Measurements from ENCODE around the gene PVR.
"Not testable (repeated sequence)": the region's sequence is repeated elsewhere in the genome, so short reads cannot be mapped to it uniquely, and the experiment has no call there.

The PVR gene

DNA sequence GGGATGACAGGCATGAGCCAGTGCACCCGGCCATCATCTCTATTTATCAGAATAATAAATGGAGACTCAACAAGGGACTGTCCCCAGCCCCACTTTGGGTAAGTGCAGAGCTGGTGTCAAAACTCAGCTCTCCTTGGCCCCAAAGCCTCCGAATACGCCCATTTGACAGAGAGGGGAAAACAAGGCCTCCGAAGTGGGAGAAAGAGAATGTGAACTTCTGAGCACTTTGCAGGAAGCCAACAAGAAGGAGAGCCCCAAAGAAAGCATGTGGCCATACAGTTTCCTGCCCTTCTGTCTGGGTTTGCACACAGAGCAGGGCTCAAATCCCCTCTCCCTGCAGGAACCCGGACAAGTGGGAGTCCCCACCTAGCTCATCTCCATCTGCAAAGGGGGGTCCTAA is 56.8 kb downstream of the PVR start:
- no peak for DNase-seq (ENCODE audit: low spot score)

GRCh38 chr19:44701228-44701627 is 57.5 kb downstream of the PVR start:
- DNase-seq (ENCODE audit: low spot score), result no peak

DNA sequence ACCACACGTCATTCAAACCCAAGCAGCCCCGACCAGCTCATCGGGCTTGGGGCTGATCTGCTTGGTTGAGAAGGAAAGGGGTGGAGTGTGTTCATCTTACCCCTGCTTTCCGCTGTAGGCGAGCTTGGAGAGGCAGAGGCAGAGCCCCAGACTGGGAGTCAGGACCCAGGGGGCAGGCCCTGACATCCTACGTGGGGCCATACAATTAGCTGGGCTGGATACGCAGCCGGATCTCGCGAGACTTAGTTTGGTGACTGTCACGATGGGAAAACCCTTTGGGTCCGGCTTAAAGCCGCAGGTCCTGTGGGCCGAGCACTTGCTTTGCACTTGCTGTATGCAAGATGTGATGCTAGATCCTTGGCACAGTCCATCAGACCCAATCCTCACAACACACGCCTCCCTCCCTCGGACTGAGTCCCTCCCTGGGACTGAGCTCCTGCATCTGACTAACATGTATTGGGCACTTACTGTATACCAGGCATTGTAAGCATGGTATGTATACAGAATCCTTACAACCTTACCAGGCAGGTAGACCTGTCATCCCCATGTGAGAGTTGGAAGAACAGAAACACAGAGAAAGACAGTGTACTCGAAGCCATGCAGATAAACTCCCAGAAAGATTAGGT is 59.0 kb downstream of the PVR start:
- no peak for DNase-seq (ENCODE audit: low spot score)

DNA sequence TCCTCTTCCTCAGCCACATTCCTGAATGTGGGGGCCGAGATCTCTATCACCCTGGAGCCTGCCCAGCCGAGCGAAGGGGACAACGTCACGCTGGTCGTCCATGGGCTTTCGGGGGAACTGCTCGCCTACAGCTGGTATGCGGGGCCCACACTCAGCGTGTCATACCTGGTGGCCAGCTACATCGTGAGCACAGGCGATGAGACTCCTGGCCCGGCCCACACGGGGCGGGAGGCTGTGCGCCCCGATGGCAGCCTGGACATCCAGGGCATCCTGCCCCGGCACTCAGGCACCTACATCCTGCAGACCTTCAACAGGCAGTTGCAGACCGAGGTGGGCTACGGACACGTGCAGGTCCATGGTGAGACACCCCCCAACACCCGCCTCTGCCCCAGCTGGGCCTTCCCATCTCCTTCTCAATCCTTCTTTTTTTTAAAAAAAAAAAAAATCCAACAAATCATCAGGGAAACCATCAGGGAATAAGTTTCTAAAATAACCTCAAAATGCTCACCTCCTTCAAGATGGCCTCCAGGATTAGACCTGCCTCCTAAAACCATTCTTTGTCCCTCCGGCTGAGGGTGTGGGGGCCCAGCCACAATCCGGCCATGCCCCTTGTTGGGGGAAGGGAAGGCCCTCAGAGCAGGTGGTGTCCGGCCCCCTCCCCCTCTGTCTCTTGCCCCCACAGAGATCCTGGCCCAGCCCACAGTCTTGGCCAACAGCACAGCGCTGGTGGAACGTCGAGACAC is 59.8 kb downstream of the PVR start:
- DNase-seq (ENCODE audit: low spot score), result no peak

DNA sequence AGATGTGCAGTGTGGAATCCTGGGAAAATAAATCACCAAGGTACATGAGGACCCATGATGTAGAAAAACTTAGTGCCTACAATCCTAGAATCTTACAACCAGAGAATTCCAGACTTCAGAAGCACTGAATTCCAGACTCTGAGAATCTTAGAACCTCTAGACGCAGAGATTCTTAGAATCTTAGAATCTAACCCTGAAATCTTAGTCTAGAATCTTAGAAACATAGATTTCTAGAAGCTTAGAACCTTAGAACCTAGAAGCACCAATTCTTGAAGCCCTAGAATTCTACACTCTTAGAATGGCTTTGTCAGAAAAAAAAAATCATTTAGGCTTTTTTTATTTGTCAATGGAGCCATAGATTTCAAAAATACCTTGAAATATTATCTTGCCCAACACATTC is 61.3 kb downstream of the PVR start:
- DNase-seq (ENCODE audit: low spot score), result no peak

GRCh38 chr19:44705502-44706010 is 61.8 kb downstream of the PVR start:
- DNase-seq (ENCODE audit: low spot score), result no peak

- DNase-seq (ENCODE audit: low spot score), result no peak
Measured at GRCh38 chr19:44706506-44707236, 63.0 kb downstream of the PVR start.

- DNase-seq (ENCODE audit: low spot score), result no peak
Measured at GRCh38 chr19:44707794-44708193, 64.1 kb downstream of the PVR start.

DNA sequence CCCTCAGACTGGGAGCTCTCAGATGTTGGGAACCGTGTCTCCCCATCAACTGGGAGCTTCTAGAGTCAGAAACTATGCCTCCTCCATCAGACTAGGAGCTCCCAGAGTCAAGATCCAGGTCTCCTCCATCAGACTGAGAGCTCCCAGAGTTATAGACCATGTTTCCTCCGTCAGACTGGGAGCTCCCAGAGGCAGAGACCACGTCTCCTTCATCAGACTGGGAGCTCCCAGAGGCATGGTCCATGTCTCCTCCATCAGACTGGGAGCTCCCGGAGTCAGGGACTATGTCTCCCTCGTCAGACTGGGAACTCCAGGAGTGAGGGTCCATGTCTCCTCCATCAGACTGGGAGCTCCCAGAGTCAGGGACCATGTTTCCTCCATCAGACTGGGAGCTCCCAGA is 65.2 kb downstream of the PVR start:
- no peak for DNase-seq (ENCODE audit: low spot score)

- not testable (repeated sequence) for DNase-seq (ENCODE audit: low spot score)
Measured at GRCh38 chr19:44709434-44710266, 65.9 kb downstream of the PVR start.

DNA sequence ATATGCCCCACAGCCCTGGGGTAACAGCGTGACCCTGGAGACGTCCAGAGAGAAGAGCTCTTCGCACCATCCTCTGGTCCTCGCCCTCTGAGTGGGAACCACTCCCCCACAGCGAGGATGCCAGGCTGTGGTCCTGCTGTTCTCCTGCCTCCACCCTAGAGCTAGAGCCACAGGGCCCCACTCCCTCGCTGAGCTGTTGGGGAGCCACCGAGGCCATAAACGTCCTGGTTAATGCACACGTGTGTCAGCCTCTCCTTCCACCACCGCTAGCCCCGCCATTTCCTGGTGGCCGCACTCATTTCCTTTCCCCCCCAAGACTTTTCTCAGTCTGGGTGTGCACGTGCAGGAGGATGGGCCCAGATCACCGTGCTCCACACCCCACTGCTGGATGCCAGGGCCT is 66.8 kb downstream of the PVR start:
- no peak for DNase-seq (ENCODE audit: low spot score)

DNA sequence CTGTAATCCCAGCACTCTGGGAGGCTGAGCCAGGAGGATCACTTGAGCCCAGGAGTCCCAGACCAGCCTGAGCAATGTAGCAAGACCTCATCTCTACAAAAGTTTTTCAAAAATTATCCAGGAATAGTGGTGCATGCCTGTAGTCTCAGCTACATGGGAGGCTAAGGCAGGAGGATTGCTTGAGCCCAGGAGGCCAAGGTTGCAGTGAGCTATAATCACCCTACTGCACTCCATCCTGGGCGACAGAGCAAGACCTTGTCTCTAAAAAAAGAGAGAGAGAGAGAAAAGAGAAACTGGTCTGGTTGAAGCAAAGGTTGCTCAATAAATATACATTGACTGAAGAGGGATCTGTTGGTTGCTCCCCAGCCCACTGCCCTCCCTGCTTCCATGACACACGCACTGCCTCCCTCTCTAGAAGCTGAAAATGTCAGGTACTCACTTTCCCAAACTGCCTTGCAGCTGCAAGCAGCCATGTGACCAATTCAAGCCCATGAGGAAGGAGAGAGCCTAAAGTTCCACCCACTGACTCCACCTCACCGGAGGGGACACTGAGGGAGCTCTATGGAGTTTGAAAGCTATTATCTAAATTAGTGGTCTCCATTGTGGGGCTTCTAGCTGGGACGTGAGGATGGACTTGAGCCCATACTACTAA is 69.3 kb downstream of the PVR start:
- no peak for DNase-seq (ENCODE audit: low spot score)

Measured in Ammon's horn (tissue), 1 donor.